ENCODE measurements around the gene FBXW8.

FBXW8 gene

DNA sequence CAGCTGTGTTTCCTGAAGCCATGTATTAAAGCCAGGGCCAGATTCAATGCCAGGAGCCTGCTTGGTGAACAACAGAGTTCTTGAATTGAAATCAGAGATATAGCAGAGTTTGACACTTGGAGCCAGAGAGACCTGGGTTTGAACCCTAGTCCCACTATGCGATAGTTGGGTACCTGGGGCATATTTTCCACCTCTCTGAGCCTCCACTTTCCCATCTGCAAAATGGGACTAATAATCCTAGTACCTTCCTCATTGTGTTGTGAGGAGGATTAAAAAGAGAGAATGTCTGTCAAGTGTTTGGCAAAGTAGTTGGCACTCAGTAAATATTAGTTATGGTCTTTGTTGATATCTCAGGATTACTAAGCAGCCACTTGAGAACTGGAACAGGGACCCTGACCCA, 23.5 kb upstream of the FBXW8 start:
- no peak for DNase-seq (ENCODE audit: low read depth in 2 of 2)

DNA sequence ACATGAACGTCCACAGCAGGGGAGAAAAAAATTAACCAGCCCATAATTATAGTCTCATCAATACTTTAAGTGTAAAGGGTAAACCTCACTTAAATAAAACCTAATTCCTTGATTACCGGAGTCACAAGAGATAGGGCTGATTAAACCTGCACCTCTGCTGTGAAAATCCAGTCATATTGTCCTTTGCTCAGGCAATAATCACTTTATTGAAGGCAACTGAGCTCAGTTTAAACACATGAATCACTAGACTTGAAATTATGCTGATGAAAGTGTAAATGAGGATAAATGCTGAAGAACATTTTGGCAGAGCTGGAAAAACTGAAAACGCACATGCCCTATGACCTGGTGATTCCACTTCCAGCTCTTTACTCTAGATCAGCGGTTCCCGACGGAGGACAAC, 22.9 kb upstream of the FBXW8 start:
- DNase-seq (ENCODE audit: low read depth in 2 of 2): no peak

DNA sequence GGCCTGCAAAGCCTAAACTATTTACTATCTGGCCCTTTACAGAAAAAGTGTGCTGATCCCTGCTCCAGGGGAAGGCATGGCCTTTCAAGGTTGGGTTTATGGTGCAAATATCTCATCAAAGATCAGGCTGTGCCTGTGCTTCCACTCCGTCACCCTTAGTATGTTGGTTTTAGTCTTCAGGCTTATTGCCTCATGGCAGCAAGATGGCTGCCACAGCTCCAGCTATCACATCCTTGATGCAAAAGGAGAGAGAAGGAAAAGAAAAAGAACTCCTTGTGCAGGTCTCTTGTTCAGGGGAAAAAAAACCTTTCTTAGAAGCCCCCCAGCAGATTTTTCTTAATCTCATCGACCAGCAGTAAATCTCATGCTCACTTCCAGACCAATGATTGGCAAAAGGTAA, 20.4 kb upstream of the FBXW8 start:
- no peak for DNase-seq (ENCODE audit: low read depth in 2 of 2)

DNA sequence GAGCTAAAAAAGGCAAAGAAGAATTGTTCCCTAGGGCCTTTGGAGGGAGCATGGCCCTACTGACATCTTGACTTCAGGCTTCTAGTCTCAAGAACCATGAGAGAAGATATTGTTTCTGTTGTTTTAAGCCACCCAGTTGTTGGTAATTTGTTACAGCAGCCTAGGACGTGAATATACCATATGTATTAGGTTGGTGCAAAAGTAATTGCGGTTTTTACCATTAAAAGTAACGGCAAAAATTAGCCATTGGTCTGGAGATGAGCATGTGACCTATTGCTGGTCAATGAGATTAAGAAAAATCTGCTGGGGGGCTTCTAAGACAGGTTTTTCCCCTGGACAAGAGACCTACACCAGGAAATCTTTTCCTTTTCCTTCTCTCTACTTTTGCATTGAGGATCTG, 19.7 kb upstream of the FBXW8 start:
- DNase-seq (ENCODE audit: low read depth in 2 of 2): no peak

DNA sequence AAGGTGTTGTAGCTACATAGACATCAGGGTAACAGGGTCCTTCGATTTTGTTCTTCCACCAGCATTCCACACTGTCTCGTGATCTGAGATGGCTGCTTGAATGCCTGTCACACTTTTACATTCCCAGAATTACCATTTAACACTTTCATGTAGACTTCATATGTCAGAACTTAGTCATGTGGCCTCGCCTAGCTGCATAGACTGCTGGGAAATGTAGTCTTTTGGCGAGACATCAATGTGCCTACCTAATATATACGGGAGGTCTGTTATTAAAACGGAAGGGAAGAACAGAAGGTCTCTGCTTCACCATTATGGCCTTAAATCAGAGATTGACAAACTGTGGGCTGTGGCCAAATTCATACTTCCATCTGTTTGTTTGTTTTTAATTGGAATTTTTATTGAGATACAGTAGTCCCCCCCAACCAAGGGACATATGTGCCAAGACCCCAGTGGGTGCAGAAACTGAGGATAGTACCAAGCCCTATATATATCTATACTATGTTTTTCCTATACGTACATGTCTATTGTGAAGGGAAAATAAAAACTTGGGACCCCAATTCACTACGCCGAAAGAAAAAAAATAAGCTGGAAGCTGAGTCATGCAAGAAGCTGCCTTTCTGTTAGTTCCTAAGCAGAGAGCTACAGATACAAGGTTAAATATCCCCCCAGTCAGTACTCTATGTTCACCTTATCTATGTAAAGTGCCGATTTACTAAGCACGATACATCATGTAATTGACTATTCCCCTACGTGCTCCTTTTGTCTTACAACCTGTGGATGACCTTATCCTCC, 18.2 kb upstream of the FBXW8 start:
- no peak for DNase-seq (ENCODE audit: low read depth in 2 of 2)

DNA sequence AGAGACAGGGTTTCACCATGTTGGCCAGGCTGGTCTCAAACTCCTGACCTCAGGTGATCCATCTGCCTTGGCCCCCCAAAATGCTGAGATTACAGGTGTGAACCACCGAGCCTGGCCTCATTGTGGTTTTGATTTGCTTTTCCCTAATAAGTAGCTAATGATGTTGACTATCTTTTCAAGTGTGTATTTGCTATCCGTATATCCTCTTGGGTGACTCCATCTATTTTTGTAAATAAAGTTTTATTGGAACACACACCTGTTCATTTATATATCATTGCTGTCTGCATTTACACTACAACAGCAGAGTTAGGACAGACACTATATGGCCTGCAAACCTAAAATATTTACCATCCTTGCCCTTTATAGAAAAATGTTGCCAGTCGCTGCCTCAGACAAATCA, 15.8 kb upstream of the FBXW8 start:
- no peak for DNase-seq (ENCODE audit: low read depth in 2 of 2)

DNA sequence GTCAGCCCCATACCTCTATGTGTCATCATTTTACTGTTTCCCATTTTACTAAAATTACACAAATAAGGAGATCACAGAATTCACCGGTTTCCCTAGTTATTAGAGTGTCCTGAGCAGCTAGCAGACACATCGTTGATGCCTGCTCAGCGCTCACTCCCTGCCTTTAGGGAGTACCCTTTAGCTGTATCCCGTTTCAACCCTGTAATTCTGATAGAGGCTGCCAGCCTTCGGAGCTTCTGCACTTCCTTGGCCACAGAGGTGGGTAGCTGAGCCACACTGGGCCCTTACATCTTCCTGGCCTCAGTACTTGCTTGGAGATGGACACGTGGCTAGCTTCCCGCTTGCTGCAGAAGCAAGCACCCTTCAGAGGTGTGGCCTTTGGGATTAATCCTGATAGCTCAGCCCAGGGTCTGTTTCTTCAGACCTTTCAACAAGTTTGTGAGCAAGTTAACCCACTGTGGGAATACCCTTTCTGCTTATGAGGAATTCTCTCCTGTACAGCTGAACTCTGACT, 14.3 kb upstream of the FBXW8 start:
- no peak for DNase-seq (ENCODE audit: low read depth in 2 of 2)

DNA sequence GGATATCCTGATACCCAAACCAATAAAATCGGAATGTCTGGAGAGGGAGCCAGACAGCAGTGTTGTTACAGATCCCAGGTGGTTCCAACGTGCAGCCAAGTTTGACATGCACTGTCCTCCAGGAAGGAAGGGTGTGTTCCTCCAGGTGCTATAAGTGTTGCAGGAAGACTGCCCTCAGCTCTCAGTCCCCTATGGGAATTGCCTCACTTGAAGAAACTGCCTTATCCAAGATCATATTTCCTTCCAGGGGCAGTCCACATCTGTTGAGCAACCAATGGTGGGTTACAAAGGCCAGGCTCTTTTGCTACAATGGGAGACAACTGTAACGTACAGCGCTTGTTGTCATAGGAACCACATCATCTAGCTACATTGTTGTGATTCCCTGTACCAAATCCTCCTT, 13.3 kb upstream of the FBXW8 start:
- no peak for DNase-seq (ENCODE audit: low read depth in 2 of 2)

DNA sequence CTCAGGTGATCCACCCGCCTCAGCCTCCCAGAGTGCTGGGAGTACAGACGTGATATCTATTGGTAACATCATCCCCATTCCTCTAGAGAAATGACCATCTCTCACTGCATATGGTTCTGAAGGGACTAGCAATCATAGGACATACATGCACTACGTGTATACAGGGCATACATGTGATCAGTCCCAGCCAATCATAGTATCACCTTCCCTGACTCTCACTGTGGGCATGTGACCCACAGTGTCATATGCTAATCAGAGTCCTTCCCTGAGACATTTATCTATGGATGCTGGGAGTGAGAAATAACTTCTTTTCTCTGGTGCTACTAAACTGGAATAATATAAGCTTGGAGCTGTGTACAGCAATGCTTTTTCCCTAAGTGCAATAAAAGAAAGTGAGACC, 12.1 kb upstream of the FBXW8 start:
- DNase-seq (ENCODE audit: low read depth in 2 of 2): no peak

DNA sequence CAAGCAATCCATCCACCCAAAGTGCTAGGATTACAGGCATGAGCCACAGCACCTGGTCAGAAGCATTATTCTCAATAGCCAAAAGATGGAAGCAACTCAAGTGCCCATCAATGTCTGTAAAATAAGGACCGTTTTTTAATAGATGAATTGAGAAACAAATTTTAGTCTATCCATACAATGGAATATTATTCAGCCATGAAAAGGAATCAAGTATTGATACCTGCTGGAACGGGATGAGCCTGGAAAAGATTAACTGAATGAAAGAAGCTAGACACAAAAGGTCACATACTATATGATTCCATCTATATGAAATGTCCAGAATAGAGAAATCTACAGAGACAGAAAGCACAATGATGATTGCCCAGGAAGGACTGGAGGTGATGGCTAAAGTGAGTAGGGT, 9.1 kb upstream of the FBXW8 start:
- no peak for DNase-seq (ENCODE audit: low read depth in 2 of 2)

DNA sequence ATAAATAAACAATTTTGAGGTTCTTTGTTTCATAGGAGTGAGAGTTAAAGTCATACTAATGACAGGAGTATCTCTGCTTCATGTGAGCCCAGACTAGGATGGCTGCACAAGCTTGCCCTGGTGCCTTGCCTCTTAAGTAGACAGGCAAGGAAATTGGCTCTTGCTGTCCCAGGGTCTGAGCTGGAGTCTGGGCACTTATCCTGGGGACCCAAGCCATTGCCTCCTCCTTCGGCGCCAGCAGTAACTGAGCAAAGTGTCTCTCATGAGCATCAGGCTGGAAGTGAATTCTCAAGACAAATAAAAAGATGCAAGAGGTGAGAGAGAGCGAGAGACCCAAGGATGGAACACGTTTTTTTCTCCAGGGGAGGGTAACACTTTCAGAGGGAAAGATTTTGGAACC, 6.9 kb upstream of the FBXW8 start:
- DNase-seq (ENCODE audit: low read depth in 2 of 2): no peak

DNA sequence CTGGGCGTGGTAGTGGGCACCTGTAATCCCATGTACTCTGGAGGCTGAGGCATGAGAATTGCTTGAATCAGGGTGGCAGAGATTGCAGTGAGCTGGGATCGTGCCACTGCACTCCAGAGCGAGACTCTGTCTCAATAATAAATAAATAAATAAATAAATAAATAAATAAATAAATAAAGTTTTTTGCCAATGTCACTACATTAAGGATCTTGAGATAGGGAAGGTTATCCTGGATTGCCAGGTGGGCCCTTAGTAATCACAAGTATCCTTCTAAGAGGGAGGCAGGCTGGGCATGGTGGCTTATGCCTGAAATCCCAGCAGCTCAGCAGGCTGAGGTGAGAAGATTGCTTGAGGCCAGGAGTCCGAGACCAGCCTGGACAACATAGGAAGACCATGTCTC, 4.5 kb upstream of the FBXW8 start:
- no peak for DNase-seq (ENCODE audit: low read depth in 2 of 2)

DNA sequence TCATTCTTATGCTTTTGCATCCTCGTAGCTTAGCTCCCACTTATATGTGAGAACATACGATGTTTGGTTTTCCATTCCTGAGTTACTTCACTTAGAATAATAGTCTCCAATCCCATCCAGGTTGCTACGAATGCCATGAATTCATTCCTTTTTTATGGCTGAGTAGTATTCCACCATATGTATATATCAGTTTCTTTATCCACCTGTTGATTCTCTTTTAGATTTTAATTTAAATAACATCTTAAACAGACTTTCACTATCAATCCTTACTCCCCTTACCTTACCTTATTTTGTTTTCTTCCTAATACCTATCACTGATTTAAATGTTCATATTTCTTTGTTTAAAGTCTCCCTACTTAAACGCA, 488 bp upstream of the FBXW8 start:
- DNase-seq (ENCODE audit: low read depth in 2 of 2): no peak

DNA sequence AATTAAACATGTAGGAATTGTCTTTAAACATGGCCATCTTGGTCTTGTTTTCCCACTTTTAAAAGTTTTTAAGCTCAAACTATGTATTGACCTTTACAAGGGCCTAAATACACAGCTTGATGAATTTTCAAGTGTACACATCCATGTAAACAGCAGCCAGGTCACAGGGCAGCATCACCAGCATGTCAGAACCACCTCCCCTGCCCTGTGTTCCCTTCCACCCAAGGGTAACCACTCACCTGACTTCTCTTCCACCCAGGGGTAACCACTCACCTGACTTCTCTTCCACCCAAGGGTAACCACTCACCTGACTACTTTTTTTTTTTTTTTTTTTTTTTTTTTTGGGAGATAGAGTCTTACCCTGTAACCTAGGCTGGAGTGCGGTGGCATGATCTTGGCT, 4.6 kb downstream of the FBXW8 start:
- DNase-seq (ENCODE audit: low read depth in 2 of 2): no peak

DNA sequence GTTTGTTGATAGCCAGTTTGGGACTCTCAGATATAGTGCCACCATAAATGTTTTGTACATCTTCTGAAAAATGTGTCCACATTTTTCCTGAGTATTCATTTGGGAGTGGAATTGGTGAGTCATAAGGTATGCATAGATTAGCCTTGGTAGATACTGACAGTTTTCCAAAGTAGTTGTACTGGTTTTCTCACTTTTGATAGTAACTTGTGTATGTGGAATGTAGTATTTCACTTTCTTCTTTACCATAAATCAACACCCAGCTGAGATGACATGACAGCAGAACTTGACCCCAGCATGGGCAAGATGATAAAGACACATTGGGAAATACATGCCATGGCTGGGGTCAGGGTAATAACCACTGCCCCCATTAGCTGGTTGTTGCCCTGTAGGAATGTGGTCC, 5.4 kb downstream of the FBXW8 start:
- no peak for DNase-seq (ENCODE audit: low read depth in 2 of 2)

DNA sequence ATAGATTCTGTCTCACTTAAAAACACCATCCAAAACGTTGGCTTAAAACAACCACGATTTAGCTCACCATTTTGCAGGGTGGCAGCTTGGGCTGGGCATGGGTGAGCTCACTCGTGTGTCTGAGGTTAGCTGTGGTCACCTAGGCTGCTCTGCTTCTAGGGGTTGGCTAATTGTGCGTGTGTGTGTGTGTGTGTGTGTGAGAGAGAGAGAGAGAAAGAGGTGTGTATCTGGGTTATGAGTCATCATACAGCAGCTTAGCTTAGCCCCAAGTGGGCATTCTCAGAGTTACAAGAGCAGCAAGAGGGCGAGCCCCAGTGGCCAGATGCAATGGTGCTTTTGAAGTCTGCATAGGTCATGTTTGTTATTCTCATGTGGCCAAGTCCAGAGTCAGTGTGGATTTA, 6.0 kb downstream of the FBXW8 start:
- DNase-seq (ENCODE audit: low read depth in 2 of 2): no peak

DNA sequence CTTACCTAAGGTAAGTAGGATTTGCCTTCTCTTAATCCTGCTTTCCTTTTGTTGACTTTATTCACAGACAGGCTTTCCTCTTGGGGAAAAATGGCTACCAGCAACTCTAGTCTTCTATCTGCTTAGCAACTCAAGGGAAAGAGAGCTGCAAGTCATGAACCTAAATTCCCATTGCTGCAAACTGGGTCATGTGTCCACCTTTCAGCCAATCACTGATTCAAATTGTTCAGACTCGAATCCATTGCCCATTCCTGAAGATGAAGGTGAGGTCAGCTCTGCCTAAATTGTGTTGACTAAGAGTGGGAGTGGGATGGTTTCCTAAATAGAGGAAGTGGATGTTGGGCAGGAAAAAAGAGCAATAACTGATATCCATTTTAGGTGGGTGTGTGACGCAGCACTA, 7.7 kb downstream of the FBXW8 start:
- DNase-seq (ENCODE audit: low read depth in 2 of 2): no peak

DNA sequence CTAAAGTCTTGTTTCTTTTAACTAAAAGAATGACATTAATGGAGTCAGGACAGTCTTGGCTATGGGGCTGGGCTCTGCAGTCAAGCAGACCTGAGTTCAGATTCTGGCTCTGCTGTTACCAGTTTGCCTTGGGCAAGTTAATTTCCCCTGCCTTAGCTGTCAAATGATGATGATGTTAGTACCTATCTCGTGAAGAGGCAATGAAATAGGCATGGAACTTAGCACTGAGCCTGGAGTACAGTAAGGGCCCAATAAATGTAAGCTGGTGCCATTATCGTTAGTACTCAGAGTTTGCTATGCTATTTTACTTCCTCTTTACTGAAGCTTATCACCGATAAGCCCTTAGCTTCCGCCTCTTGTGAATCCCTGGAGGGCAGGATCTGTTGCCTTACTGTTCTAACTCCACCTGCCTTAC, 8.5 kb downstream of the FBXW8 start:
- no peak for DNase-seq (ENCODE audit: low read depth in 2 of 2)

DNA sequence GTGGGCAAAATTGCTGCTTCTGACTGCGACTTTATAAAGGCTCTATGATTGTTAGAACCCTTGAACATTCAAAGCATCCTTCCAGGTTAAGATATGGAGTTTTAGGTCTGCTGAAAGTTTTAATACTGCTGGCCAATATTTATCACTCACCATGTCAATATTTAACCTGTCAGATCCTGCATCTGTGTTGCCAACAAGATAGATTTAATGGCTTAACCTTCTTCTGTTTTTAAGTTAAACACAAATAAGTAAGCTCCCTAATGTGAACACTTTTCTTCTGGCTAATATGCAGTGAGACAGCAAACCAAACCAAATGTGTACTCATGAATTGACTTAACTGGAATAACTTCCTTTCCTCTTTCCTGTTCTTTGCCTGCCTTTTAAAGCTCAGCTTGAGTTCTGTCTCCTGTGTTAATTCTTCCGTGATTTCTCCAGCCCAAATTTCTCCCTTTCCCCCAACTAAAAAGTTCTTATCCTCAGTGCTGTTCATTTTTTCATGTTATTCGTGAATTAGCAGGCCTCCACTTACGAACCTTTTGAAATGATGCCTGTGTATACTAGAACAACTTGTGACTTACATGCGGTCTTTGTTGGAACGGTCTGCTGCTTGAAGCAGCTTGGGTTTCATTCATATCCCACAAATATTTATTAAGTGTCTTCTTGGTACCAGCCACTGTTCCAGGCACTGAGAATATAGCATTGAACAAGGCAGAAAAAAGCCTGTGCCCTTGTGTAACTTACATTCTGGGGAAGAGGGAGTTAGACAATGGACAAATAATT, 9.1 kb downstream of the FBXW8 start:
- DNase-seq (ENCODE audit: low read depth in 2 of 2): no peak

DNA sequence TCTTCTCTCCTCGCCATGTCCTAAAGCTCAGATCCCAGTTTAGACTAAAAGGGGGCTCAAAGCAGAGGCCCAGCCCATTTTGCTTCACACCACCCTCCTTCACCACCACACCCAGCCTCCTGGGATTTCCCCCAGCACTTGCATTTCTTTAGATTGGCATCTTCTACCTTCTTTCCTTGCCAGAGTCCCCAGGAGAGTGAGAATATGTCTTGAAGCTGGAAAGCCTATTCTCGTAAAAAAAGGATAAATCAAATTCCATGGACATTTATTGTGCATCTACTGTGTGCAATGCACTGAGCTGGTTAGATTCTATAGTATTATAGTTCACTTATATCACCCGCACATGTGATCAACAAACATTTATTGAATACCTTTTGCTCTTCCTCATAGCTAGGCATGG, 10.2 kb downstream of the FBXW8 start:
- DNase-seq (ENCODE audit: low read depth in 2 of 2): no peak

DNA sequence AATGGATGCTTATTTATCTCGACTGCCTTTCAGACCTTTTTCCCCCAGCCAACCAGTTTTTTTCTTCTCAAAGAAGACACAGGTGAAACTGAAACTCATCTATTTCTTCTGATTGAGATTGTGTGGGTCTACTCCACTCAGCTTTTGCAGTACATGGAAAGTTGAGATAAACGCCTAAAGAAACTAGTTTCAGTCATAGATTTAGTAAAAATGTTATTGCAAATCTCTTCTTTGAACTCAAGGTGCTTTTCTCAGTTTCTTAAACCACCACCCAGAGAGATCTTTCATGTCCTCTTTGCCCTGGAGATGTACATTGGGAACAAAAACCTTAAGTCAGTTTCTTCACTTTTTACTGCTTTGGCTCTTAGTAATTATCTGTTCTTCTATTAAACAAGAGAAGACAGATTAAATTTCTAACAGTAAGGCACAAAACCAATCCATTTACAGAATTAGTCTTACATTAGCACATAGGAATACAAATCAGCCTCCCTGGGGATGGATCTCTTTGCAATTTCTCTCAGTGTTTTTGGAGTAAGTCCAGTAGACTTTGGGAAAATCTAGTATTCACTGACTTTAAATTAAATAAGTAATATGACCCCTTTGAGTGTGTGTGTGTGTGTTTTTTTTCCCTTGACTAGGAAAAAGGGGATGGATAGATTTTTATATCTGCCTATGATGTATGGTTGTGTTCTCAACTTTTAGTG, 11.6 kb downstream of the FBXW8 start:
- no peak for DNase-seq (ENCODE audit: low read depth in 2 of 2)

DNA sequence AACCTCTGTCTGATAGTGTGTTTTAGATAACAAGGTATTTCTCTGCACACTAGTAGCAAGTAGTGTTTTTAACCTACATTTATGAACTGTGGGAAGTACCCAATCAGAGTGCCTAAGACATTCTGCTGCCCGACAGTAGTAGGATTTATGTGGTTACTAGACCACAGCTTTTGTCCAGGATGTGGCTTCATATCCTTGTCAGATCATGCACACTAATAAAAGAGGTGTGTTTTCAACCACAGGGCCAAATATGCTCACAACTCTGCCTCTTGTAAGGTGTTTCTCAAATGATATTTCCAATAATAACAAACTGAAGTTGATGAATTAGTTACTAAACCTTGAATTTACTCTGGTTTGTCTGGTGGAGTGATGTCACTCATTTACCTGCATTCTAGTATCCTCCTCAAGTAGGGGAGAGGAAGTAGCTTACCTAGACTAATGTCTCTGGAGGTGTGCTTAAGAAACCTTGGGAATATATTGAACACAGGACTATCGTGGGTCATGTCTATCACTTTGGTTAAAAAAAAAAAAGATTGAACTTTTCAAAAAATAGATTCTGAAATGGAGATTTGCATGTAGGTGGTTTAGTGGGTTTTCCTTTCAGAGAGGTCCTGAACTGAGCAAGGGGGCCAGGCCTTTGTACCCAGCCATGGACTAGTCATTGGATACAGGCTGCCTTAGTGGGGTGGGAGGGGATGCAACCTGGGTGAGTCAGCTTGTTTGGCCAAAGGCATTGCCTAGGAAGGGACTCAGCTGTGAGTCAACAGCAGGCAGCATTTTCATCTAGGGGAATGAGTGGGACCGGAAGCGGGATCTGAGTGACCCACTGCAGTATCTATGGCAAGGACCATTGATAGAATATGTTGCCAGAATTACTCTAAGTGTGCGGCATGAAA, 14.1 kb downstream of the FBXW8 start:
- DNase-seq (ENCODE audit: low read depth in 2 of 2): peak in 1 of 2 experiments; percentile 17
